ENCODE measurements around the gene ABCC8. TPM values are rescaled to one million over a fixed set of nuclear protein-coding genes. Genes with fewer than 3 reads are reported as not detected.

ABCC8 gene
- total RNA-seq, 4 donors from 2014 or later: 0.40 to 4.0 (median 3.5) TPM

DNA sequence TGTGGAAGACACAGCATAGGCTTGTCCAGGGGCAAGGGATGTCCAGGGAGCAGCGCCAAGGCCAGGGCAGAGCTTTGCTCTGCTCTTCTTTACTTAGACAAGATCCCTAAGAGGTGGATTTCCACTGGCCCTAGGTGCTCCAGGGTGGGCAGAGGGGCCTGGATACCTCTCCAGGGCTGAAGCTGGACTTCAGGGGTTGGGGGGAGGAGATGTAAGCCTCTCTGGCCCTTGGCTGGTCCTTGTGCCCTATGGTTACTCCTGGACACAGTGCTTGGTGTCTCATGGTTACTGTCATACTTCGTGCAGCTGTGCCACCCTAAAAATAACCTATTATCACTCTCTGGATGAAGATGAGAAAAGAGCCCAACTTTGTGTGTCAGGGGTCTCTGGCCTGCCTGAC lies 75.3 kb downstream of the ABCC8 start:
- Histone ChIP-seq H3K27me3 (no peaks in the 10 kb centered on the region), H3K9me3 (no peaks in the 10 kb centered on the region), H3K4me3 (no peak overlapping the region), H3K27ac (no peak overlapping the region), H3K4me1 (peaks cover 0 to 13% (median 6%) of the 10 kb centered on the region in 4 donors), H3K36me3 (no peaks in the 10 kb centered on the region)
- 81 to 100% methylated on average over 1 to 2 of the region's 2 CpGs for whole genome bisulfite sequencing, 2 donors (ENCODE audit: low coverage in 1 of 2)
- in situ Hi-C loops (cut with MboI; ENCODE audit: low pct_ligation_motif_present in 1 of 4, low pct_unique_long_range_greater_than_20kb in 1 of 4, low sequenced_read_pairs in 3 of 4): no loop called here
- DNase-seq: no peak
- intact Hi-C loops (cut with DNase I; ENCODE audit: low total_unique reads): no loop called here
- TF ChIP-seq POLR2A (IDR thresholded peaks at IDR 0.05) (no peak), EP300 (IDR thresholded peaks at IDR 0.05; ENCODE audit: low read depth) (no peak), POLR2AphosphoS5 (IDR thresholded peaks at IDR 0.05) (no peak)
- TF ChIP-seq, protein P1, sequence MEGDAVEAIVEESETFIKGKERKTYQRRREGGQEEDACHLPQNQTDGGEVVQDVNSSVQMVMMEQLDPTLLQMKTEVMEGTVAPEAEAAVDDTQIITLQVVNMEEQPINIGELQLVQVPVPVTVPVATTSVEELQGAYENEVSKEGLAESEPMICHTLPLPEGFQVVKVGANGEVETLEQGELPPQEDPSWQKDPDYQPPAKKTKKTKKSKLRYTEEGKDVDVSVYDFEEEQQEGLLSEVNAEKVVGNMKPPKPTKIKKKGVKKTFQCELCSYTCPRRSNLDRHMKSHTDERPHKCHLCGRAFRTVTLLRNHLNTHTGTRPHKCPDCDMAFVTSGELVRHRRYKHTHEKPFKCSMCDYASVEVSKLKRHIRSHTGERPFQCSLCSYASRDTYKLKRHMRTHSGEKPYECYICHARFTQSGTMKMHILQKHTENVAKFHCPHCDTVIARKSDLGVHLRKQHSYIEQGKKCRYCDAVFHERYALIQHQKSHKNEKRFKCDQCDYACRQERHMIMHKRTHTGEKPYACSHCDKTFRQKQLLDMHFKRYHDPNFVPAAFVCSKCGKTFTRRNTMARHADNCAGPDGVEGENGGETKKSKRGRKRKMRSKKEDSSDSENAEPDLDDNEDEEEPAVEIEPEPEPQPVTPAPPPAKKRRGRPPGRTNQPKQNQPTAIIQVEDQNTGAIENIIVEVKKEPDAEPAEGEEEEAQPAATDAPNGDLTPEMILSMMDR (IDR thresholded peaks at IDR 0.05): no peak

DNA sequence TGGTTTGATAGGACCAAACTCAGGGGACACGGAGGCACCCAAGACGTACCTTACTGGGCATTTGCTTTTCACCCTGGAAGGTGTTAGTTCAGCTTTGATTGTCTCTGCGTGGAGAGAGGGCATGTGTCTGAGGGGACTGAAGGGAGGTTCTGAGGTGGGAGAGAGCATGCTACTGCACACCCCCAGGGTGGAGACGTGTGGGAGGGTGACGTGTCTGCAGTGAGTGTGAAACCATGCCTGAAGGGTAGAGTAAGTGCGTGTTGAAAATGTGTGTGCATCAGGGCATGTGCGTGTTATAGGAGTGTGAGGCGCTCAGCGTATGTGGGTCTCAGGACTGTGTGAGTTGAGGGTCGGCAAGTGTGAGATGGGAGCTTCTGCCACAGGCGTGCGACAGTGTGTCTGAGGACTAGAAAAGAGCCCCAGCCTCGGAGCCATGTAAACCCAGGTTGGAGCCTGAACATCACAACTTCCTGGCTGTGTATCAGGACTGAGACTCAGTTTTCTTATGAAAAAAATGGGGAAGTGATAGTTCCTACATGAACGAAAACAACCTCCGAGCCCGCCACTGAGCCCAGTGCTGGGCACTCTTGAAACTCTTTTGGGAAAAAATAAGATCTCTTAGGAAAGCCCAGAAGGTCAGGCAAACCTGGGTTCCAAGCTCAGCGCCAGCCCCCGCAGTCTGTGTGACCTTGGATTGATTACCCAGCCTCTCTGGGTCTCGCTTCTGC lies 76.4 kb downstream of the ABCC8 start:
- in situ Hi-C loops (cut with MboI; ENCODE audit: low pct_ligation_motif_present in 1 of 4, low pct_unique_long_range_greater_than_20kb in 1 of 4, low sequenced_read_pairs in 3 of 4) (no loop called here), intact Hi-C loops (cut with DNase I; ENCODE audit: low total_unique reads) (no loop called here)
- TF ChIP-seq, protein P1 (IDR thresholded peaks at IDR 0.05): no peak
- no peak for TF ChIP-seq EP300 (IDR thresholded peaks at IDR 0.05; ENCODE audit: low read depth)
- no peak for TF ChIP-seq POLR2A (IDR thresholded peaks at IDR 0.05)
- no peak for TF ChIP-seq POLR2AphosphoS5 (IDR thresholded peaks at IDR 0.05)
- Histone ChIP-seq H3K27me3 (no peaks in the 10 kb centered on the region), H3K4me3 (no peak overlapping the region), H3K9me3 (no peaks in the 10 kb centered on the region), H3K4me1 (peaks cover 0 to 2% (median under 1%) of the 10 kb centered on the region in 4 donors), H3K36me3 (no peaks in the 10 kb centered on the region), H3K27ac (no peak overlapping the region)
- 73 to 100% methylated on average over 2 to 19 of the region's 19 CpGs for WGBS, 2 donors (ENCODE audit: low coverage in 1 of 2)
- no peak for DNase-seq

DNA sequence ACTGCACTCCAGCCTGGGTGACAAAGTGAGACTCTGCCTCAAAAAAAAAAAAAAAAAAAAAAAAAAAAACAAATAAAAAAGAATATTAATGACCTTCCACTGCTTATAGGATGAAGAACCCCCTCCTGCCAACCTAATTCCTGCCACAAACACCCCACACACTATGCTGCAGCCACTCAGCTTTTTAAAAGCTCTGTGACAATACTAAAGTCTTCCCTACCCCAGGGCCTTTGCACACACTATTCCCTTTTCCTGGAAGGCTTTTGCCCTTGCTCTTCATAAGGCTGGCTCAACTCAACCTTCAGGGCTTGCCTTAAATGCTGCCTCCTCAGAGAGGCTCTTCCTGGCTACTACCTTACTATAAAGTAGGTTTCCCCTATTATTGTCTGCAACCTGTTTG lies 77.4 kb downstream of the ABCC8 start:
- TF ChIP-seq POLR2A (IDR thresholded peaks at IDR 0.05) (no peak), EP300 (IDR thresholded peaks at IDR 0.05; ENCODE audit: low read depth) (no peak), POLR2AphosphoS5 (IDR thresholded peaks at IDR 0.05) (no peak)
- TF ChIP-seq, protein P1 (IDR thresholded peaks at IDR 0.05): no peak
- Histone ChIP-seq H3K4me3 (no peak overlapping the region), H3K4me1 (no peaks in the 10 kb centered on the region), H3K9me3 (no peaks in the 10 kb centered on the region), H3K27me3 (no peaks in the 10 kb centered on the region), H3K36me3 (no peaks in the 10 kb centered on the region), H3K27ac (no peak overlapping the region)
- in situ Hi-C loops (cut with MboI; ENCODE audit: low pct_ligation_motif_present in 1 of 4, low pct_unique_long_range_greater_than_20kb in 1 of 4, low sequenced_read_pairs in 3 of 4): no loop called here
- intact Hi-C loops (cut with DNase I; ENCODE audit: low total_unique reads): no loop called here
- DNase-seq: no peak

DNA sequence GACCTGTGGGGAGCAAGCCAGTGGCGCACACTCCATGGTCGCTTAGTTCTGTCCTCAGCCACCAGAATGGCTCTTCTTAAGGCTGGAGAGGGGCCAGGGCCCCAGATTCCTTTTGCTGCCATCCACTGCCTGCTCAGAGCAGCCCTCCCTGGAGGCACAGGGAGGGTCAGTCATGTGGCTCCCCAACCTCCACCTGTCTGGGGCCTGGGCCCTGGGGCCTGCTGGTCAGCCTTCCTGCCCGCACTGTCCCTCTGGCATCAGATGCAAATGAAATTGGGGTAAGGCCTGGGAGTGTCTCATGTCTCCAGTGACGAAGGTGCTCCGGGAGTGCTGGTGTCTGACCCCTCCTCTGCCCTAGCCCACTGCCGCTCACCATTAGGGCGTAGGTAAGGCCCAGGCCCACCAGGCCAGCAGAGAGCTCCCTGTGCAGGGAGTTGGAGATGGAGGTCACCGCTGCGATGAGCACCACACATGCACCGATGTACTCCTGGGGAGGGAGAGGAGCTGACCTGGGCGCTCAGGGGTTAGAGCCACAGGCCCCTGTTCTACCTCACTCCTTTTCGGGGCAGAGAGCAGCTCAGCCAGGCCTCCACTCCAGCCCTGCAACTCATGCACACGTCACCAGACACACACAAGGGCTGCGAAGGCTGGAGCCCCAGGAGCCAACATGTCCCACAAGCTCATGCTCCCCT lies 79.2 kb downstream of the ABCC8 start:
- intact Hi-C loops (cut with DNase I; ENCODE audit: low total_unique reads): no loop called here
- no peak for DNase-seq
- Histone ChIP-seq H3K9me3 (no peaks in the 10 kb centered on the region), H3K36me3 (no peaks in the 10 kb centered on the region), H3K27me3 (no peaks in the 10 kb centered on the region), H3K27ac (no peak overlapping the region), H3K4me3 (no peak overlapping the region), H3K4me1 (no peaks in the 10 kb centered on the region)
- in situ Hi-C loops (cut with MboI; ENCODE audit: low pct_ligation_motif_present in 1 of 4, low pct_unique_long_range_greater_than_20kb in 1 of 4, low sequenced_read_pairs in 3 of 4): no loop called here
- TF ChIP-seq EP300 (IDR thresholded peaks at IDR 0.05; ENCODE audit: low read depth) (no peak), POLR2AphosphoS5 (IDR thresholded peaks at IDR 0.05) (no peak), POLR2A (IDR thresholded peaks at IDR 0.05) (no peak)
- TF ChIP-seq, protein P1 (IDR thresholded peaks at IDR 0.05): no peak
- WGBS, 2 donors (ENCODE audit: low coverage in 1 of 2): 94 to 100% methylated on average over 1 to 12 of the region's 14 CpGs

Data from transverse colon (tissue), 4 donors.